Measurements from ENCODE around the gene TADA2A.

Gene TADA2A

DNA sequence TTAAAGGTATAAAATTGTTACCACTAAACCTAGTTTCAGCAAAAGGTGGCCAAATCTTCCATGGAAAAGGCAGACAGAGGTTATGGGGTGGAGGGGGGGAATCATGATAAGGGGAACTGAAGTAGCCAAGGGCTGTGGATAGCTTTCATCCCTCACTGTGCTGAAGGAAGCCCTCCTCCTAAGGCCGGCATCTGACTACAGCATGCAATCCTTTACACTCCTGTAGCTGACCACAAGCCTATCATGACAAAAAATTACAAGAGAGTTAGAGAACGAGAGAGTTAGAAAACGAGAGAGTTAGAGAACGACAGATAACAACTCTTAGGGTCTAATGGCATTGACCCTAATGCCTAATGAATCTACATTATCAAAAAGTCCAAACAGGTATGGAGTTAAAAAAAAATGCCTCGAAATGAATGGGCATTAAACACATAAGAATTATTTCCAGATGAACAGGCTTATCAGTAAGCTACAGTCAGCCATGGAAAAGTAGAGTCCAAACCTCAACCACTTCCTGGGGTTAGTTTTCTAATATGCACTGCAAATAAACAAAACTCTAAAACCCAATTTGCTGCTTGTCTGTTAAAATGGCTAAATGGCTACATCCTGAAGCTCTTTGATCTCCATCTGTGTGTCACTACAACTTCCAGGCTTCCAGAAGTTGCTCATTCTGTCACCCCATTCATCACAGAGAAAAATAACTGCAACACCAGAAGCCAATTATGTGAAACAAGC is 112.7 kb downstream of the TADA2A start:
- no peak for DNase-seq (ENCODE audit: extremely low read depth in 1 of 2, low read depth in 1 of 2)

DNA sequence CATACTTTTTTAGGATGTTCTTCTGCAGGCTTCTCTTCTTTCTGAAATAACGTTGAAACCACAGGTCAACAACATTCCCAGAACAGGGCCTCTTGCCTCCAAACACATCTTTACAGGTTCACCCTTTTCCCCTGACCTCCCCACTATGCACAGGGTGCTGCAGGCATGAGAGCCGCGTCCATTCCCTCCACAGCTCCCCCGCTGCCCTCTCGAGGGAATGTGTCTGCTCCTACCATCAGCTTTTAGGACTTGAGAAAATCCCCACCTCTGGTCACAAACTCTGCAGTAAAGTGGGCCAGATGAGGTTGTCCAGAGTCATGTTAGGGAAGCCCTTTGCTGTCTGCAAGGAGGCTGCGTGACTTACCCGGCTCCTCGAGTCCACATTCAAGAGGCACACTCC is 113.5 kb downstream of the TADA2A start:
- no peak for DNase-seq (ENCODE audit: extremely low read depth in 1 of 2, low read depth in 1 of 2)

DNA sequence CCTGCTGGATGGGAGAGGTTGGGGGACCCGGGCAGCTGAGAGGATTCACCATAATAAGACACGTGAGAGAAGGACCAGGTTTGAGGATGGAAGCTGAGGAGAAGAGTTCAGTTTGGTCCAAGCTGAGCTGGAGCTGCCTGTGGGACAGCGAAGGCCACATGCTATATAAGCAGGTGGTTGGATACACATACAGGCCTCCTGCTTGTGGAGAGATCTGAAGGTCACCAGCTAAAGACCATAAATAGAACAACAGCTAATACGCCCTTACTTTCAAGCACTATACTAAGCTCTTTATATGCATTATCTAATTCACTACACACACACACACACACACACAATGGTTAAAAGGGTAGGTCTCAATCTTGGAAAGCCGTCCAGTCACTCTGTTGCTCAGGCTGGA is 115.1 kb downstream of the TADA2A start:
- DNase-seq (ENCODE audit: extremely low read depth in 1 of 2, low read depth in 1 of 2): no peak

DNA sequence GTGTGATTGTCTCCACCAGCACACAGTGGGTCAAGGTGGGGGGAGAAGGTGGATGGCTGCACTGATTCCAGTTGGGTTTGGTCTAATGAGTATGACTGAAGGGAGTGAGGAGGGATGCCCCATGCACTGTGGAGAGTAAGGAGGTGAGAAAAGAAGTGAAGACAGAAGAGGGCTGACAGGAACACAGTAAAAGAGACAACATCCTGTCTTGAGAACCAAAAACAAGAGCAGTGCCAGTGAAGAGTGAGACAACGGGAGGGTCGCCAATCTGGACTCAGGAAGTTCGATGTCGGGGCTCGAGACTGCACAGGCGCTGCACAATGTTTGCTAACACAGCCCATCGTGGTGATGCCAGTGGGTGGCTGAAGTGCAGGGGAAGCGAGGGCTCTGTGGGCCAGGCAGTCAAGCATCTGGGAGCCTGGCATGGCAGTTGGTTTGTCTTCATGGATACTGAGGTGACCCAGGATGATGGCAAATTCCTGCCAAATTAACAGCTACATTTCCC is 117.1 kb downstream of the TADA2A start:
- no peak for DNase-seq (ENCODE audit: extremely low read depth in 1 of 2, low read depth in 1 of 2)

DNA sequence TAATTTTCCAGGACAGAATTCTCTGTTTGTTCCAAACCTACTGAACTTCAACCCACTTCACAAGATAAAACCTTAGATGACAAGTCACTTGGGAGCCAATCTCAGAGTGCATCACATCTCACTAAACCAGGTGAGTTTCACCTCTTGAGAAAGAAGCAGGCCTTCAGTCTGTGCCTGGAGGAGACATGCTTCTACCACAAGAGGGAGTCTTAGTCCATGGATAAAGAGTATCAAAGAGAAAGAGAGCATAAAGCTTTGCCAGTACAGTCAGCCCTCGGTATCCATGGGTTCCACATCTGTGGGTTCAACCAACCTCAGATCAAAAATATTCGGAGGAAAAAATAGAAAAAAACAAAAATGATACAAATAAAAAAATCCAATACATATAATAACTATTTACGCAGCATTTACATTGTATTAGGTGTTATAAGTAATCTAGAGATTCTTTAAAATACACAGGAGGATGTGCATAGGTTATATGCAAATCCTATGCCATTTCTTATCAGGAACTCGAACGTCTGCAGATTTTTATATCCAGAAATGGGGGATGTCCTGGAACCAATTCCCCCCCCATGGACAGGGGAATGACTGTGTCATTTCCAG is 120.7 kb downstream of the TADA2A start:
- DNase-seq (ENCODE audit: extremely low read depth in 1 of 2, low read depth in 1 of 2): no peak
